BJ (cell line): ENCODE results near the gene PACSIN1. TPM values are rescaled to one million over a fixed set of nuclear protein-coding genes. Genes with fewer than 3 reads are reported as not detected.

Experiments
- CTCF ChIA-PET: fragments of 350-600 bp; formaldehyde crosslinking; extraction: SDS; loops from one replicate; lab custom pipeline; 2021; ENCODE audit warnings: antibody characterized with exemption, inconsistent platforms; lab: Yijun Ruan, JAX
- POLR2A ChIA-PET: fragments of 300-600 bp; sonication (Branson Sonifier 250); formaldehyde crosslinking; extraction: SDS; loops from one replicate; lab custom pipeline; 2021; ENCODE audit warnings: antibody characterized with exemption; lab: Charles Lee
- DNase-seq: peaks from one replicate; pipeline ENCODE4 v3.0.0-alpha.2; 2011; ENCODE audit warnings: low read depth
- H3K27me3 ChIP-seq: 2 replicates; pipeline ENCODE4 v1.6.0; 2011; ENCODE audit warnings: low read length; ENCODE audit not compliant: control insufficient read depth, insufficient read depth
- H3K36me3 ChIP-seq: 2 replicates; pipeline ENCODE4 v1.5.1; 2011; ENCODE audit warnings: low read length; ENCODE audit not compliant: control insufficient read depth, insufficient read depth
- H3K4me3 ChIP-seq: 2 replicates; pipeline ENCODE4 v1.5.1; 2011; ENCODE audit warnings: low read depth, mild to moderate bottlenecking, control low read depth, low read length
- CTCF ChIP-seq: IDR thresholded peaks from 2 replicates; pipeline ENCODE4 v1.5.1; 2011; ENCODE audit warnings: low read depth, mild to moderate bottlenecking, control low read depth, inconsistent platforms, low read length, moderate library complexity; ENCODE audit not compliant: insufficient read depth
- polyA plus RNA-seq: library from polyadenylated mRNA; depleted of rRNA; stranded (reverse); fragments of >200 nt; gene quantifications from 2 replicates; pipeline ENCODE4 v1.2.3, GENCODE V29; 2011

PACSIN1 gene
- polyA plus RNA-seq, 1 experiment = 0.04 TPM

- TF ChIP-seq CTCF = no peak
- DNase-seq = no peak
- ChIA-PET POLR2A (no interaction called here), CTCF (no interaction called here)
- no peak overlapping the region for H3K4me3 ChIP-seq
- H3K36me3 ChIP-seq = no peaks in the 10 kb centered on the region
- peaks cover 4% of the 10 kb centered on the region; the same call in 1 of the 2 replicates for H3K27me3 ChIP-seq
Measured at GRCh38 chr6:34494973-34495372, 29.1 kb downstream of the PACSIN1 start.

GRCh38 chr6:34496103-34496685 is 30.3 kb downstream of the PACSIN1 start:
- H3K27me3 ChIP-seq = peaks cover 4% of the 10 kb centered on the region; the same call in 1 of the 2 replicates
- ChIA-PET POLR2A (no interaction called here), CTCF (no interaction called here)
- no peak for DNase-seq
- no peak for TF ChIP-seq CTCF
- no peak overlapping the region for H3K4me3 ChIP-seq
- no peaks in the 10 kb centered on the region for H3K36me3 ChIP-seq

GRCh38 chr6:34497411-34497810 is 31.5 kb downstream of the PACSIN1 start:
- POLR2A ChIA-PET = interaction anchor here (0.6 kb wide), 1 partner anchor 8 kb away, joined by 4 read pairs; no protein-coding TSS in a partner anchor
- Histone ChIP-seq H3K4me3 (no peak overlapping the region), H3K27me3 (peaks cover 4% of the 10 kb centered on the region; the same call in 1 of the 2 replicates), H3K36me3 (no peaks in the 10 kb centered on the region)
- TF ChIP-seq CTCF = no peak
- DNase-seq = no peak
- CTCF ChIA-PET = no interaction called here

- ChIA-PET CTCF (no interaction called here), POLR2A (no interaction called here)
- H3K4me3 ChIP-seq = no peak overlapping the region
- no peak for DNase-seq
- no peaks in the 10 kb centered on the region for H3K36me3 ChIP-seq
- no peak for TF ChIP-seq CTCF
- peaks cover 4% of the 10 kb centered on the region; the same call in 1 of the 2 replicates for H3K27me3 ChIP-seq
Measured at GRCh38 chr6:34506718-34507117, 40.8 kb downstream of the PACSIN1 start.

- CTCF ChIA-PET = no interaction called here
- Histone ChIP-seq H3K27me3 (peaks cover 4% of the 10 kb centered on the region; the same call in 1 of the 2 replicates), H3K36me3 (no peaks in the 10 kb centered on the region), H3K4me3 (no peak overlapping the region)
- no peak for TF ChIP-seq CTCF
- POLR2A ChIA-PET = no interaction called here
- DNase-seq = no peak
Measured at GRCh38 chr6:34508425-34508824, 42.5 kb downstream of the PACSIN1 start.
